GM18517 (cell line): ENCODE data around the gene EFHD2.
"Not testable (repeated sequence)": the region's sequence is repeated elsewhere in the genome, so short reads cannot be mapped to it uniquely, and the experiment has no call there.

Experiments used
- ATAC-seq: cut with Tn5 transposase; IDR thresholded peaks from one replicate; pipeline ENCODE4 v1.9.1; 2021; ENCODE audit warnings: mild to moderate bottlenecking, moderate library complexity; ENCODE audit not compliant: unreplicated experiment

EFHD2 gene

DNA sequence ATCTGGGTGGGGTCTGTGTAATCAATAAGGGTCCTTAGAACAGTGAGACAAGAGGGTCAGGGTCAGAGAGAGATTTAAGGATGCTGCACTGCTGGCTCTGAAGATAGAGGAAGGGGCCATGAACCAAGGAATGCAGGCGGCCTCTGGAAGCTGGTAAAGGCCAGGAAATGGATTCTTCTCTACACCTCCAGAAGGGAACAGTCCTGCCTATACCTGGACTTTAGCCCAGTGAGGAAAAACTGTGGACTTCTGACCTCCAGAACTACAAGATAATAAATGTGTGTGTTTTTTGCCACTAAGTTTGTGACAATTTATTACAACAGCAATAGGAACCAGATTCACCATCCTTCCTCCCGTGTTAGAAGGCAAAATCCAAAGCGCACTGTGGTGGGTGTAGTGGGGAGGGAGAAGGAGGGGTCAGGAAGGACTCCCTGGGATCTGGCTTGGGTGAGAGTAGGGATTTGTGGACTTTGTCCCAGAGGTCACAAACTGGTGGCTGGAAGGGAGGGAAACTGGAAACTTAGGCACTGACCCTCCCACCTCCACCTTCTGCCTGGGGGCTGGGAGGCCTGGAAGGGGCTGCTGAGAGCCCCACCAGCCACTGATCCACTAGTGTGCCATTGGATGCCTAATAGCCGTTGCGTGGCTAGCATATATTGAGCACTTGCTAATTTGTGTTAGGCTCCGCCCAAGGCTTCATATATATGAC, 41.5 kb downstream of the EFHD2 start:
- ATAC-seq: no peak

GRCh38 chr1:15452216-15452615, 42.5 kb downstream of the EFHD2 start:
- no peak for ATAC-seq

- no peak for ATAC-seq
These were observed 43.3 kb downstream of the EFHD2 start for GRCh38 chr1:15452866-15453571.

DNA sequence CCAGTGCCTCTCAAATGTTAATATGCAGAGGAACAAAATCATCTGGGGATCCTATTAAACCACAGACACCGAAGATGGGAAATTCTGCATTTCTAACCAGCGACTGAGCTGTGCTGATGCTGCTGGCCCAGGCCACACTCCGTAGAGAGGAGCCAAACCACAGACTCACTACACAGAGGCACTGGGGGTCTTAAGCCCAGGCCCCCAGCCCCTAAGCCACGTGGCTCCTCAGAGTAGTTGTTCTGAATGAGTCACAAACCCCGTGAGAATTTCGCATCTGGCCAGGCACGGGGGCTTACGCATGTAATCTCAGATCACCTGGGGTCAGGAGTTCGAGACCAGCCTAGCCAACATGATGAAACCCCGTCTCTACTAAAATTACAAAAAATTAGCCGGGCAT, 44.0 kb downstream of the EFHD2 start:
- ATAC-seq: no peak

GRCh38 chr1:15454256-15454655, 44.6 kb downstream of the EFHD2 start:
- no peak for ATAC-seq

DNA sequence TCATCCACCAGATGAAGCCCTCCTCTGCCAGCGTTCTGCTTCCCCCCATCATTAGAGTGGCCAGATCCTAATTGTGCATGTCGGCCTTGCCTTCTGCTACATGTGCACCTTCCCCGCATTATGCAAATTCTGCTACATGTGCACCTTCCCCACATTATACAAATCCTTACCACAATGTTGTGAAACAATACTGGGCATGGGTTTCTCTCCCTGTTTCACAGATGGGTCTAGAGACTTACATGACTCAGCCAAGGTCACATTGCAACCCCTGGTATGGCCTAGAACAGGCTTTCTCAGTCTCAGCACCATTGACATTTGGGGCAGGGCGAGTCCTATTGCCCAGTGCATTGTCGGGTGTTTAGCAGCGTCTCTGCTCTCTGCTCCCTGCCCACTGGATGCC, 45.8 kb downstream of the EFHD2 start:
- ATAC-seq: no peak

DNA sequence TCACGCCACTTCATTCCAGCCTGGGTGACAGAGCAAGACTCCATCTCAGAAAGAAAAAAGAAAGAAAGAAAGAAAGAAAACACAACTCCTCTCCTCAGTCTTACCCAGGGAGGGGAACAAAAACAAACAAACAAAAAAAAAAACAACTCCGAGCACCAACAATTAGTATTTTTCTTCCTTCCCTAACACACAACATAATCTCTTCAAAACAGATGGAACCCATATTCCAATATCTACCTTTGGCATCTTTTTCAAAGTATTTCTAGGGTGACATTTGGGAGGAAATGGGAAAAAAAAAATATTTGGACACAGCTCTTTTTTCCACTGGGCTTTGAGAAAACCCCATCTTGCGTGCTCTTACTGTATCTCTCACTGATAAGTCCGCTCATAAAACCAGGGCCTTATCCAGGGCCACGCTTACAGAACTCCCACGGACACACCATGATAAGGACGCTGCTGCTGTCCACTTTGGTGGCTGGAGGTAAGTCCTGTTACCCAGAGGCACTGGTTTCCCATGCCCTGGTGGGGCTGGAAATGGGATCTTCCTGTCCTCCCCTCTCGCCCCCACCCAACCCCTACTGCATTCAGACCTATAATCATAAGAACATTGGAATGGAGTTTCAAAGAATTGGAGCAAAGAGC, 46.7 kb downstream of the EFHD2 start, which contains the start of gene CELA2A:
TSS of gene CELA2A (plus strand) at position 420 of the 642 bp plus-strand sequence. CDS start at position 442, 22 bp downstream.
- ATAC-seq: no peak

DNA sequence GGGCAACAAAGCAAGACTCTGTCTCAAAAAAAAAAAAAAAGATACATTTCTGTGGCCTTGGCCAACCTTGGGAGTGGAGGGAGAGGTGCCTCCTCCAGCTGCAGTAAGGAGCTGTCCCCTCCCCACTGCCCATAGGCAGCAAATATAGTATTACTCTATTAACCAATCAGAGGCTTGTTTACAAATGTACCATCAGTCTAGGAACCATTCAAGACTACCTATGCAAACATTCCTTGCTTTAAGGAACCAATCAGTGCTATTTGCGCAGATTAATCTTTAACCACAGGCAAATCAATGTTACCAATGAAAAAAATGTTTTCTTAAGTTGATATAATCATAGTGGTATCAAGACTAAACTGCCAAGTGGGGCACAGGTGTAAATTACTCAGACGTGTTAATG, 47.9 kb downstream of the EFHD2 start:
- no peak for ATAC-seq

- ATAC-seq: not testable (repeated sequence)
These were observed 48.7 kb downstream of the EFHD2 start for GRCh38 chr1:15458388-15458787.

- ATAC-seq: no peak
These were observed 50.4 kb downstream of the EFHD2 start for GRCh38 chr1:15459771-15460707.

- ATAC-seq: no peak
These were observed 51.0 kb downstream of the EFHD2 start for GRCh38 chr1:15460708-15461095.

- not testable (repeated sequence) for ATAC-seq
These were observed 53.5 kb downstream of the EFHD2 start for GRCh38 chr1:15463064-15463800.

GRCh38 chr1:15463926-15464322, 54.2 kb downstream of the EFHD2 start:
- ATAC-seq: not testable (repeated sequence)

DNA sequence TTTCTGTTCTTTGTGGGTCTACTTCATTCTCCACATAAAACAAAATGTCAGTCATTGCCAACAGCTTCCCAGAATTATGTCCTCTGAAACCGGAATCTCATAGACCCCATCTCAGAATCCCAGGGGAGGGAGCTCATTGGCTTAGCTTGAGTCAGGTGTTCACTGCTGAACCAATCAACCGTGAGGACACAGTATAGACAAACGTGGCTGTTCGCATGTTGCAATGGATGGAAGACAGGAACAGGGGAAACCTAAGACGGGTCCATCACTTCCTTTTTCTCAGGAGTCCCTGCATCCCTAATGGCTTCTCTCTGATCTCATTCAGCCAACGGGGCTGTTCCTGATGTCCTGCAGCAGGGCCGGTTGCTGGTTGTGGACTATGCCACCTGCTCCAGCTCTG, 56.0 kb downstream of the EFHD2 start:
- ATAC-seq: no peak

- not testable (repeated sequence) for ATAC-seq
These were observed 57.4 kb downstream of the EFHD2 start for GRCh38 chr1:15466955-15467625.

- no peak for ATAC-seq
These were observed 58.5 kb downstream of the EFHD2 start for GRCh38 chr1:15468145-15468544.

- ATAC-seq: no peak
These were observed 59.7 kb downstream of the EFHD2 start for GRCh38 chr1:15469361-15469760.

- not testable (repeated sequence) for ATAC-seq
These were observed 60.2 kb downstream of the EFHD2 start for GRCh38 chr1:15469821-15470448.

DNA sequence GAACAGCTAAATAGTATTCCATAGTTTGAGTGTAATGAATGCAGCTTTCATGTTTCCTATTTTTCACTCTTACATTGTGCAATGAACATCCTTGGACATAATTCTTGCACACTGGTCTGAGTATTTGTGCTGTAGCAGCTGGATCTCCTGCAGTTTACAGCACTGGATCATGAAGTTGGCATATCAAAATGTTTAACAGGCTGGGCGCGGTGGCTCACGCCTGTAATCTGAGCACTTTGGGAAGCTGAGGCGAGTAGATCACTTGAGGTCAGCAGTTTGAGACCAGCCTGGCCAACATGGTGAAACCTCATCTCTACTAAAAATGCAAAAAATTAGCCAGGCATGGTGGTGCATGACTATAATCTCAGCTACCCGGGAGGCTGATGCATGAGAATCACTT, 61.4 kb downstream of the EFHD2 start:
- ATAC-seq: not testable (repeated sequence)
